Erythroblast (primary cell): Measurements from ENCODE around the gene ANGPTL4.
"Not testable (repeated sequence)": the region's sequence is repeated elsewhere in the genome, so short reads cannot be mapped to it uniquely, and the experiment has no call there.

ENCODE experiments used
- DNase-seq, 2 experiments: peaks; one replicate each; lab custom pipeline; 2025; lab: John Stamatoyannopoulos, UW
- GATA1 ChIP-seq: IDR thresholded peaks from 2 replicates; pipeline ENCODE4 v1.6.1; 2011; ENCODE audit warnings: low read depth, mild to moderate bottlenecking, control low read depth, low read length, moderate library complexity
- POLR2A ChIP-seq: IDR thresholded peaks from 2 replicates; pipeline ENCODE4 v1.6.1; 2011; ENCODE audit warnings: mild to moderate bottlenecking, low read length

Gene ANGPTL4

DNA sequence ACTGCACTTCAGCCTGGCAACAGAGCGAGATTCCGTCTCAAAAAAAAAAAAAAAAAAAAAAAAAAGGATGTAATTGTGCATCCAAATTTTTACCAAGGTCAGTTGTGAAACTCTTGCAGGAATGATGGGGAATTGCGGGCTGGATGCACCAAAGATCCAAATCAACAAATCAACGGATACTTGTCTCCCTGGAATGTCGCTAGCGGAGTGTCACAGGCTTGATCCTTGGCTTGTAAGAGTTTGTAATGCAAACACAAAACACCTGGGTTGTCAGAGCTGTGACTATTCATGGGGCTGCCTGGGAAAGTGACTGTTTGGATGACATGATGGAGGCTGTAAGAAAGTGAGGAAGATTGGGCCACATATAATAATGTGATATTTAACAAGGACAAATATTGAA, 25.1 kb upstream of the ANGPTL4 start:
- no peak for TF ChIP-seq GATA1
- no peak for TF ChIP-seq POLR2A
- DNase-seq: no peak

DNA sequence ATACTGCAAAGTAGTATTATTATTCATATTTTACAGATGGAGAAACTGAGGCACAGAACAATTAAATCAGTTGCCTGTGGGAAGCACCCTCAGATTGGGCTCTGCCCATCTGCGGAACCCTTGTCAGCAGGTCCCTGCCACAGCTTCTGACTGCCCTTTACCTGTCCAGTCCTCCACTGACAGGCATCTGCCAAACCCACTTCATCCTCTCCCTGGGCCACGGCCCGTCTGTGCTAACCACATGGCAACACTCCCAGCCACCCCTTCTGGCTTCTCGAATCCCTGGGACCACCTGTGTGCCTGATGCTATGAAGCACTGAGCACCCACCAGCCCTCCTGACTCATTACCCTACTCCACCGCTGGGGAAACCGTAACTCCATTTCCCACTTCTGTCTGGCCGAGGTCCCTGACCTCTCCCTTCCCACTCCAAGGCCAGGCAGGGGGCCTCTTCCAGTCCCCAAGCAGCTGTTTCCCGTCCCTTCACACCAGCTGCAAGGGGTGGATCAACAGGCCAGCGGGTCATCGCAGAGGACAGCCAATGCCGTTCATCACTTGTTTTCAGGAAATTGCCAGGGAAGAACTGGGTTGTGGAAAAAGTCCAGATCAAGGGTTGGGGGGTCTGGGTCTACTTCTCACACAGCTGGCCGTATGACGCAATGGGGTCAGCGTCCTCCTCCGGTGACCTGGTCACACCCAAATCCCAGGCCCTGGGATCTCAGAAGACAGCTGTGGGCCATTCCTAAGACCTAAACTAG, 23.4 kb upstream of the ANGPTL4 start:
- no peak for TF ChIP-seq POLR2A
- no peak for TF ChIP-seq GATA1
- no peak for DNase-seq

DNA sequence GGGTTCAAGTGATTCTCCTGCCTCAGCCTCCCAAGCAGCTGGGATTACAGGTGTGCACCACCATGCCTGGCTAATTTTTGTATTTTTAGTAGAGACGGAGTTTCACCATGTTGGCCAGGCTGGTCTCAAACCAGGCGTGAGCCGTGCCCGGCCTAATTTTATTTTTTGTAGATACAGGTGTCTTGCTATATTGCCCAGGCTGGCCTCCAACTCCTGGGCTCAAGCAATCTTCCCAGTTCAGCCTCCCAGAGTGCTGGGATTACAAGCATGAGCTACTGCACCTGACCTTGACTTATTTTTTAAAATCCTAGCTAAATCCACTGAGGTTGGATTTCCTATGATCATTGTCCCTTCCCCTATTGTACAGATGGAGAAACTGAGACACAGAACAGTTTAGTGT, 22.5 kb upstream of the ANGPTL4 start:
- DNase-seq: not testable (repeated sequence)

DNA sequence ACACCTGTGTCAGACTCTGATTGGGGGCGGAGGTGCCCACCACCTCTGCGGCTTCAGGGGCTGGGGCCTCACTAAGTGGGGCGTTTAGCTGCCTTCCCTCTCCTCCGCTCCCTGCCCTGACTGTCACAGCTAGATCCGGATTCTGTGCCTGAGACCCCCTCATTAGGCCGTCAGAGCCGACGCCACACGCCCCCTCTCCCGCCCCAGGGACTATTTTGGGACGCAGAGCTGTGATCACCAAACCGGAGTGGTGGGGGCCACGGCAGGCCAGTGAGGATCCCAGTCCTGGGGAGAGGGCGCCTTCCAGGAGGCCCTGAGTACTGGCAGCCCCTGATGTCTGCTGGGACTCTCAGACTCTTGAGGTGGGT, 21.7 kb upstream of the ANGPTL4 start:
- TF ChIP-seq GATA1: no peak
- no peak for TF ChIP-seq POLR2A
- no peak for DNase-seq

DNA sequence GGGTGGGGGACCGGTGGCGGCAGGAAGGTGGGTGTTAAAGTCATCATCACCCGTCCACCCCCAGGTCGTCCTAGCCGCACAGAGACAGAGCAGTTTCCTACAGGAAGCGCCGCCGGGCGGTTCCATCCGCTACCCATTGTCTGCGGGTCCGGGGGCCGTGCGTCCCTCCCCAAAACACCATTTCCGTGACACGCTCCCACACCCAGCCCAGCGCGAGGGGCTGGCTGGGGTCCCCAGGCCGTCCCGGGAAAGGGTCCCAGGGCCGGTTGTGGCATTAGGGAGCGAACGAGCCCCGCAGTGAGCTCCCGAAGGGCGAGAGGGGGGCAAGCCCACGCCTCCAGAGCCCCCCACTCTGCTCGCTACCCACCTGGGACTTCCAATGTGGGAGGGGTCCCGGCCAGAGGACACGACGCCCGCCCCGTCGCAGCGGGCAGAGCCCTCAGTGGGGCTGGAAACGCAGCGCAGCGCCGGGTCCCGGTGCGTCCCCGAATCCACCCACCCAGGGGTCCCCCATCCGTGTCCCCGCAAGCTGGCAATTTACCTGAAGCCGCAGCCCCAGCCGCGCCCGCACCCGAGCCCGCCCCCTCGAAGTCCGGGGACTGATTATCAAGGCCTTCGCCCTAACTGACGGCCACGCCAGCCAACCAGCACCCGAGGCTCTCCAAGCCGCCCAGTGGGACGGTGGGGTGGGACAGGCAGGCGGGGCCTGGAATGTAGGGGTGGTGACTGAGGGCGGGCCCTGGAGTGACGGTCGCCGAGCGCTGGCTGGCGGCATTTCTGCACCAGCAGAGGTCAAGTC, 21.1 kb upstream of the ANGPTL4 start, which contains the start of gene KANK3:
Gene KANK3 (minus strand): TSS at position 579 of the 799 bp plus-strand sequence. CDS start 5,434 bp downstream, outside the sequence.
- TF ChIP-seq GATA1 (no peak), POLR2A (no peak)
- DNase-seq: peak; percentile 94 to 96

DNA sequence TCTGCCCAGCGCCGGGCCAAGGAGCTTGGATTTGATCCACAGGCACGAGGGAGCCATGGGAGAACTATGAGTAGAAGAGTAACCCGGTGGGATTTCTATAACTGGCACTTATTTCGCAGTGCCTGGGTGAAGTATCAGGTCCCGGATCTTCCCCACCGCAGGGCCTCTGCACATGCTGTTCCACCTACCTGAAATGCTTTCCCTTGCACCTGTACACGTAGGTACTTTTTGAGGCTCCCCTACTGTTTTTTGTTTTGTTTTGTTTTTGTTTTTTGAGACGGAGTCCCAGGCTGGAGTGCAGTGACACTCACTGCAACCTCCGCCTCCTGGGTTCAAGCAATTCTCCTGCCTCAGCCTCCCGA, 20.5 kb upstream of the ANGPTL4 start:
- no peak for DNase-seq
- TF ChIP-seq POLR2A: no peak
- TF ChIP-seq GATA1: no peak

DNA sequence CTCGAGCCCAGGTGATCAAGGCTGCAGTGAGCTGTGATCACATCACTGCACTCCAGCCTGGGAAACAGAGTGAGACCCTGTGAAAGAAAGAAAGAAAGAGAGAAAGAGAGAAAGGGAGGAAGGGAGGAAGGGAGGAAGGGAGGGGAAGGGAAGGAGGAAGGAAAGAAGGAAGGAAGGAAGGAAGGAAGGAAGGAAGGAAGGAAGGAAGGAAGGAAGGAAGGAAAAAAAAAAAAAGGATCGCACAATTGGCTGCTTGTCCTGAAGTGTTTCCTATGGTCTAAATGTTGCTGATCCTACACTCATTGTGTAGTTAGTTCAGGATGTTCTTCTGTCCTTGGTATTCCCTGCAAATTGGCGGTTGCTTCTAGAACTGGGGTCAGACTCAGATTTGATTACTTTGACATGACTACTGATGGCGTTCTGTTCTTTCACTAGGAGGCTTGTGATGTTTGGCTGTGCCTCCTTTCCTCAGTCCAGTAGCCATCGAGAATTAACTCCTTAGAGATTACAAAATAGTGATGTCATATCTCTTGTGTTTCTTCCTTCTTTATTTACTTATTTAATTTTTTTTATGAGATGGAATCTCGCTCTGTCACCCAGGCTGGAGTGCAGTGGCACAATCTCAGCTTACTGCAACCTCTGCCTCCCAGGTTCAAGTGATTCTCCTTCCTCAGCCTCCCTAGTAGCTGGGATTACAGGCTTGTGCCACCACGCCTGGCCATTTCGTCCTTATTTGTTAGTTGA, 14.2 kb upstream of the ANGPTL4 start:
- DNase-seq: not testable (repeated sequence)

DNA sequence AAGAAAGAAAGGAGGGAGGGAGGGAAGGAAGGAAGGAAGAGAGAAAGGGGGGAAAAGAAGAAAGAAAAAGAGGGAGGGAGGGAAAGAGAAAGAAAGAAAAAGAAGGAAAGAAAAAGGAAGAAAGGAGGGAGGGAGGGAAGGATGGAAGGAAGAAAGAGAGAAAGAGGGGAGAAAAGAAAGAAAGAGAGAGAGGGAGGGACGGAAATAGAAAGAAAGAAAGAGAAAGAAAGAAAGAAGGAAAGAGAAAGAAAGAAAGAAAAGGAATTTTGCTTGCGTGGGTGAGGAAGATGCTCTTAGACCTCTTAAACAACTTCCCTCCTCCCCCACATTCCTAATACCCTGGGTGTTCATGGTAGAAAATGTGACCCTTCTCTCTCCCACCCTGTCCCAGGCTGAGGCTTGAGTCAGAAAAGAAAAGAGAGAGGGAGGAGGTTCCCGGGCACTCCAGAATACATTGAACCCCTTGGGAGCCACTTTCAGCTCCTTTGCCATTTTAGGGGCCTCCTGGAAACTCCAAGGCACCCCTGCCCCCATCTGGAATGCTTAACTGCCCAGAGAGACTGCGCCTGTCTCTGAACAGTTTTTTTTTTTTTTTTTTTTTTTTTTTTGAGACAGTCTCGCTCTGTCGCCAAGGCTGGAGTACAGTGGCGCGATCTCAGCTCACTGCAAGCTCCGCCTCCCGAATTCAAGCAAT, 11.7 kb upstream of the ANGPTL4 start:
- no peak for DNase-seq
- TF ChIP-seq POLR2A (no peak), GATA1 (no peak)

DNA sequence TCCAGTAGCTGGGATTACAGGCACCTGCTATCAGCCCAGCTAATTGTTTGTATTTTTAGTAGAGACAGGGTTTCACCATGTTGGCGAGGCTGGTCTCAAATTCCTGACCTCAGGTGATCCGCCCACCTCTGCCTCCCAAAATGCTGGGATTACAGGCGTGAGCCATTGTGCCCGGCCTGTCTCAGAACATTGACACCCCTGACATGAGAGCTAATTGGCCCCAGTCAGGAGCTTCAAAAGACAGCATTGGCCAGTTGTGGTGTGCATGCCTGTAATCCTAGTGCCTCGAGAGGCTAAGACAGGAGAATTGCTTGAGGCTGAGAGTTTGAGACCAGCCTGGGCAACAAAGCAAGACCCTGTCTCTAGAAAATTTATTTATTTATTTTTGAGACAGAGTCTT, 11.1 kb upstream of the ANGPTL4 start:
- DNase-seq: not testable (repeated sequence)

DNA sequence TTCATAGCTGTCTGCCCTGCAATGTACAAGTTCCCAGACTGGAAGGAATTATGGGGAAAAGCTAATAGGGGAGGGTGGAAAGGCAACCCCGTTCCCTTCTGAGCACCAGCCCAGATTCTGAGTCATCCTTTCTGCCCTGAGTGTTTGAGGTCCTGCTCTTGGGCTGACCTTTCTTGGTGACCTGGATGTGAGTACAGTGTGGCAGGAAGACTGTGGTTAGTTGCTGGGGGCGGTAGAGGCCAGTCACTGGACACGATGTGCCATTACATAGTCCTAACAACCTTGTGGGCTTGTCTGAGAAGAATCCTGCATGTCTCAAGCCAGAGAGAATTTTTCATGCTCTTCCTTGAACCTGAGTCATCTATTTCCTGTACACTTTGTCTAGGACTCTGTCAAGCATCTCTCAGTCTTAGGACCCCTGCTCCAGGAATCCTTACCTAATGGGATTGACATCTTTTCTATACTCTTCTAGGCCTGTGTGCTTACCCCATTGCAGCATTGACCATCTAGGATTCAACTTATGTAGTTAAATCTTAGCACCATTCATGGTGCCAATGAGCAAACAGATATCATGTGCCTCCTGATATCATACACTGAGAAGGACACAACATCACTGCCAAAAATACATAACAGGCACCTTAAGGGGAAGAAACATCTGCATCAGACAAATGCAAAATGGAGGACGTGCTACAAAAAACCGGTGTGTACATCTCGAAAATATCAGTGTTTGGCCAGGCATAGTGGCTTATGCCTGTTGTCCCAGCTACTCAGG, 8.1 kb upstream of the ANGPTL4 start:
- TF ChIP-seq GATA1 (no peak), POLR2A (no peak)
- DNase-seq: no peak

DNA sequence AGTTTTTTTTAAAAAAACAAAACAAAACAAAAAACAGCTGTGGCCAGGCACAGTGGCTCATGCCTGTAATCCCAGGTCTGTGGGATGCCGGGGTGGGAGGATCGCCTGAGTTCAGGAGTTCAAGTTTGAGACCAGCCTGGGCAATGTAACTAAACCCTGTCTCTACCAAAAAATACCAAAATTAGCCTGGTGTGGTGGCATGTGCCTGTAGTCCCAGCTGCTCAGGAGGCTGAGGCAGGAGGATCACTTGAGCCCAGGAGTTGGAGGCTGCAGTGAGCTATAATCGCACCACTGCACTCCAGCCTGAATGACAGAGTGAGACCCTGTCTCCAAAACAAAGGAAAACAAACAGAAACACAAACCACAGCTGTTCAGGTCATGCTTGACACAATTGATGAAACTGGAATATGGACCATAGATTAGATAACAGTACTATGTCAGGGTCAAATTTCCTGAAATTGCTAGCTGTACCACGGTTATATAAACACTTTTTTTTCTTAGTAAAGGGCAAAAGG, 6.9 kb upstream of the ANGPTL4 start:
- TF ChIP-seq POLR2A (no peak), GATA1 (no peak)
- no peak for DNase-seq

DNA sequence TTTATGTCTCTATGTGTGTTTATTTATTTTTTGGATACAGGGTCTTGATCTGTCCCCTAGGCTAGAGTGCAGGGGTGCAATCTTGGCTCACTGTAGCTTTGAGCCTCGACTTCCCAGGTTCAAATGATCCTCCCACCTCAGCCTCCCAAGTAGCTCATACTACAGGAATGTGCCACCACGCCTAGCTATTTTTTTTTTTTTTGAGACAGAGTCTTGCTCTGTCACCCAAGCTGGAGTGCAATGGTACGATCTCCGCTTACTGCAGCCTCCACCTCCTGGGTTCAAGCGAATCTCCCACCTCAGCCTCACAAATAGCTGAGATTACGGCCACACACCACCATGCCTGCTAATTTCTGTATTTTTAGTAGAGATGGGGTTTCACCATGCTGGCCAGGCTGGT, 5.0 kb upstream of the ANGPTL4 start:
- no peak for DNase-seq
- no peak for TF ChIP-seq GATA1
- no peak for TF ChIP-seq POLR2A

DNA sequence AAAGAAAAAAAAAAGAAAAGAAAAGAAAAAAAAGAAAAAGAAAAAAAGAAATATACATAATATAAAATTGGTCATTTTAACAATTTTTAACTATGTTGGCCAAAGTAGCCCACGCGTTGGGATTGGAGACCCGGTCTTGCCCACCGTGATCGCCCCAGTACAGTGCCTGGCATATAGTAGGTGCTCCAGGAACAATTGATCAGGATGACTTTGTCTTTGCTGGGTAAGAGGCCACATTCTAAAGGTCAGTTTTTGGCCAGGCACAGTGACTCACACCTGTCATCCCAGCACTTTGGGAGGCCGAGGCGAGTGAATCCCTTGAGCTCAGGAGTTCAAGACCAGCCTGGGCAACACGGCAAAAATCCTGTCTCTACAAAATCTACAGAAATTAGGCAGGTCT, 3.8 kb upstream of the ANGPTL4 start:
- TF ChIP-seq POLR2A (no peak), GATA1 (no peak)
- no peak for DNase-seq
